Jurkat, Clone E6-1 (cell line): ENCODE measurements around the gene POTEI.
"Not testable (repeated sequence)": the region's sequence is repeated elsewhere in the genome, so short reads cannot be mapped to it uniquely, and the experiment has no call there.

Experiments
- DNase-seq: peaks from one replicate; pipeline ENCODE4 v3.0.0-alpha.2; 2011; ENCODE audit warnings: low read depth, low spot score
- H3K4me3 ChIP-seq: 2 replicates; pipeline ENCODE4 v1.5.1; 2011; ENCODE audit warnings: mild to moderate bottlenecking, low read length, control low read depth, moderate library complexity

POTEI gene

DNA sequence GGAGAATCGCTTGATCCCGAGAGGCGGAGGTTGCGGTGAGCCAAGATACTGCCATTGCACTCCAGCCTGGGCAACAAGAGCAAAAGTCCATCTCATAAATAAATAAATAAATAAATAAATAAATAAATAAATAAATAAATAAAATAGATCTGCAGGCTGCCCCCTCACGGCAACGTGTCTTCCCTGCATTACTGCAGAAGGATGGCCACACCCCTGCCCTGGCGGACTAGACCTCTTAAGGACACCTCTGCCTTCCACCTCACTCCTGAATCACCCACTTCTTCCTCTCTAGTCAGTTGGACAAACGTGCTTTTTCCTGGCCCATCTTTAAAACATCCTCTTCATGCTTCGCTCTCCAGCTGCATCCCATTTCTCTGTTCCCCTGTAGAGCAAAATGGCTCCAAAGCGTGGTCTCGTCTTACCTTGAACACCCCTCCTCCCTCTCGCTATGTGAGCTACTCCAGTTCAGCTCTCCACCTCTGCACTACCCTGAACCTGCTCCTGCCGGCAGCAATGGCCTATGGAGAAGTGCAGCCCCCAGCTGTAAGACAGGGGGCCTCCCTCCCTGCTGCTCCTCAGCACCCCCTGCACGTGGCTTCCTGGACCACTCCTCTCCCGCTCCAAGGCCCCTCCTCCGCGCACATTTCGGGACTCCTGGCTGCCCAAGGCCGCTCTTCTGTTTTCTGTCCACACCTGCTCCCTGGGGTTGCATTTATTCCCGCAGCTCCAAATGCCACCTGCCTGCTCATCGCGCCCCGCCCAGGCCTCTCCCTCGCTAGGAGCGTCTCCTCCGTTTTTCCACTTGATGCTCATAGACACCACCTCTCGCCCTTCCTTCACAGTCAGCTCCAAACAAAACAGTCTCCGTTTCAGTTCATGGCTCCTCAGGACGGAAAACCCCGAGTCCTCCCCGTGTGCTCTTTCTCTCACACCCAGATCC is 1.9 kb upstream of the POTEI start:
- DNase-seq, H3K4me3 ChIP-seq: not testable (repeated sequence)

DNA sequence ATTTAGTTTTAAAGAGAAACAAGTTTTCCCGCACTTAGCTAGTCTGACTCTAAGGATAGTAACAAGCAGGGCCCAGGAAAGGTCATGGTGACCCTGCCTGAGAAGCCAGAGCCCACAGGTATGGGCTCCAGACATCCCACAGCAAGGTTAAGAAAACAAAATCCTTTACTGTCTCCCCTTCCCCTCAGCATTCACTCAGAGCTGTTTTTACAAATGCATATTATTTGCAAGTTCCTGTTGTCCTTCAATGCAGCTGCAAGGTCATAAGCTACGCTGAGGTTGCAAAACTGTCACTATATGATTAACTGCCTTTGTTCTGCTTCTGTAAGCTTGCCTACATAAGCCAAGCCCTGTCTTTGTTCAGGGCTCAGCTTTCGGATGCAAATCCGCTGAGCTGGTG is 18.1 kb downstream of the POTEI start:
- not testable (repeated sequence) for H3K4me3 ChIP-seq, DNase-seq

DNA sequence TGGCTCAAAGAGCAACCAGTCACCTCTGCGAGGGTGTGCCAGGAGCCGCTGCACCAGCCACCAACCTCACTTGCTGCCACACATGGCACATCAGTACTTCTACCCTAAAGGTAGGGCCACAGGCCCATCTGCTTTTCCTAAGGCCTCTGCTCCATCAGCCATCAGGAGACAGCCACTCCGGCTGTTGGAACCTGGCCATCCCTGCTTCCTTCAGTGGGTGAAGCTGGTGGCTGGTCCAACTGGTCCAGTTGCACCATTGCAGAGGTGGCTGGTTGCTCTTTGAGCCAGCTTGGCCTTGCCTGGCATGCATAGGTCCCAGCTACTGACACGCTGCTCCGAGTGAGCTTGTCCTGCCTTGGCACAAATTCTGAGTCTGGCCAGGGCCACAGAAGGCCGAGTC is 53.7 kb downstream of the POTEI start:
- H3K4me3 ChIP-seq, DNase-seq: not testable (repeated sequence)

DNA sequence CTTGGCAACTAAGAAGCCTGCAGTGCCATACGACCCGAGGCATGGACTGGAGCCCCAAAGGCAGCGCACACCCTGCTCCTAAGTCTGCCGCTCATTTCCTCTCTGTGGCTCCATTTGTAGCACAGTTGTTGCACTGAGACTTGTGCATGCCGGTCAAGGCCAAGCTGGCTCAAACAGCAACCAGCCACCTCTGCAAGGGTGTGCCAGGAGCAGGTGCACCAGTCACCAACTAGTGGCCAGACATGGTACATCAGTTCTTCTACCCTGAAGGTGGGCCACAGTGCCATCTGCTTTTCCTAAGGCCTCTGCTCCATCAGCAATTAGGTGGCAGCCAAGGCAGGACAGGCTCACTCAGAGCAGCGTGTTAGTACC is 54.4 kb downstream of the POTEI start:
- DNase-seq = not testable (repeated sequence)

DNA sequence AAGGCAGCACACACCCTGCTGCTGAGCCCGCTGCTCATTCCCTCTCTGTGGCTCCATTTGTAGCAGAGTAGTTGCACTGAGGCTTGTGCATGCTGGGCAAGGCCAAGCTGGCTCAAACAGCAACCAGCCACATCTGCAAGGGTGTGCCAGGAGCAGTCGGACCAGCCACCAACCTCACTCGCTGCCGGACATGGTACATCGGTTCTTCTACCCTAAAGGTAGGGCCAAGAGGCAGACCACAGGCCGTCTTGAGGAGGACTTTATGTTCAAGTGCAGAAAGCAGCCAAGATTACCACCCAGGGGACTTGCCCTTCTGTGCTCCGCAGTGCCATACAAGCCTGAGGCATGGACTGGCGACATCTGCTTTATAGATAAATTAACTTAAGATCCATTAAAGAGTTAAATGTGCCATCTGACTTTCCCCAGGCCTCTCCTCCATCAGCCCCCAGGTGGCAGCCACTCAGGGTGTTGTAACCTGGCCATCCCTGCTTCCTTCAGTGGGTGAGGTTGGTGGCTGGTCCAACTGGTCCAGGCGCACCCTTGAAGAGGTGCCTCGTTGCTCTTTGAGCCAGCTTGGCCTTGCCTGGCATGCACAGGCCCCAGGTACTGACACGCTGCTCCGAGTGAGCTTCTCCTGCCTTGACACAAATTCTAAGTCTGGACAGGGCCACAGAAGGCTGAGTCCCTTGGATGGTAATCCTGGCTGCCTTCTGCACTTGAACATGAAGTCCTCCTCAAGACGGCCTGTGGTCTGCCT is 55.0 kb downstream of the POTEI start:
- not testable (repeated sequence) for DNase-seq, H3K4me3 ChIP-seq

More for the DNA sequence above, 54.4 kb downstream of the POTEI start:
- H3K4me3 ChIP-seq = not testable (repeated sequence)

DNA sequence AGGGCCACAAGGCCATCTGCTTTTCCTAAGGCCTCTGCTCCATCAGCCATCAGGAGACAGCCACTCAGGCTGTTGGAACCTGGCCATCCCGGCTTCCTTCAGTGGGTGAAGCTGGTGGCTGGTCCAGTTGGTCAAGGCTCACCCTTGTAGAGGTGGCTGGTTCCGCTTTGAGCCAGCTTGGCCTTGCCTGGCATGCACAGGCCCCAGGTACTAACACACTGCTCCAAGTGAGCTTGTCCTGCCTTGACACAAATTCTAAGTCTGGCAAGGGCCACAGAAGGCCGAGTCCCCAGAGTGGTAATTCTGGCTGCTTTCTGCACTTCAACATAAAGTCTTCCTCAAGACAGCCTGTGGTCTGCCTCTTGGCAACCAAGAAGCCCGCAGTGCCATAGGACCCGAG is 56.2 kb downstream of the POTEI start:
- not testable (repeated sequence) for DNase-seq, H3K4me3 ChIP-seq

DNA sequence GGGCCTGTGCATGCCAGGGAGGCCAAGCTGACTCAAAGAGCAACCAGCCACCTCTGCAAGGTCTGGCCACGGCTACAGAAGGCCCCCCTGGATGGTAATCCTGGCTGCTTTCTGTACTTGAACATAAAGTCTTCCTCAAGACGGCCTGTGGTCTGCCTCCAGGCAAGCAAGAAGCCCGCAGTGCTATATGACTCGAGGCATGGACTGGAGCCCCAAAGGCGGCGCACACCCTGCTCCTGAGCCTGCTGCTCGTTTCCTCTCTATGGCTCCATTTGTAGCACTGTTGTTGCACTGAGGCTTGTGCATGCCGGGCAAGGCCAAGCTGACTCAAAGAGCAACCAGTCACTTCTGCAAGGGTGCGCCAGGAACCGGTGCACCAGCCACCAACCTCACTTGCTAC is 57.3 kb downstream of the POTEI start:
- not testable (repeated sequence) for H3K4me3 ChIP-seq, DNase-seq

DNA sequence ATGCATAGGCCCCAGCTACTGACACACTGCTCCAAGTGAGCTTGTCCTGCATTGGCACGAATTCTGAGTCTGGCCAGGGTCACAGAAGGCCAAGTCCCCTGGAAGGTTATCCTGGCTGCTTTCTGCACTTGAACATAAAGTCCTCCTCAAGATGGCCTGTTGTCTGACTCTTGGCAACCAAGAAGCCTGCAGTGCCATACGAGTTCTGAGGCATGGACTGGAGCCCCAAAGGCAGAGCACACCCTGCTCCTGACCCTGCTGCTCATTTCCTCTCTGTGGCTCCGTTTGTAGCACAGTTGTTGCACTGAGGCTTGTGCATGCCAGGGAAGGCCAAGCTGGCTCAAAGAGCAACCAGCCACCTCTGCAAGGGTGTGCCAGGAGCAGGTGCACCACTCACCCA is 57.9 kb downstream of the POTEI start:
- not testable (repeated sequence) for H3K4me3 ChIP-seq, DNase-seq

DNA sequence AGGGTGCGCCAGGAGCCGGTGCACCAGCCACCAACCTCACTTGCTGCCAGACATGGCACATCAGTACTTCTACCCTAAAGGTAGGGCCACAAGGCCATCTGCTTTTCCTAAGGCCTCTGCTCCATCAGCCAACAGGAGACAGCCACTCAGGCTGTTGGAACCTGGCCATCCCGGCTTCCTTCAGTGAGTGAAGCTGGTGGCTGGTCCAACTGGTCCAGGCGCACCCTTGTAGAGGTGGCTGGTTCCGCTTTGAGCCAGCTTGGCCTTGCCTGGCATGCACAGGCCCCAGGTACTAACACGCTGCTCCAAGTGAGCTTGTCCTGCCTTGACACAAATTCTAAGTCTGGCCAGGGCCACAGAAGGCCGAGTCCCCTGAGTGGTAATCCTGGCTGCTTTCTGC is 58.8 kb downstream of the POTEI start:
- DNase-seq, H3K4me3 ChIP-seq: not testable (repeated sequence)

DNA sequence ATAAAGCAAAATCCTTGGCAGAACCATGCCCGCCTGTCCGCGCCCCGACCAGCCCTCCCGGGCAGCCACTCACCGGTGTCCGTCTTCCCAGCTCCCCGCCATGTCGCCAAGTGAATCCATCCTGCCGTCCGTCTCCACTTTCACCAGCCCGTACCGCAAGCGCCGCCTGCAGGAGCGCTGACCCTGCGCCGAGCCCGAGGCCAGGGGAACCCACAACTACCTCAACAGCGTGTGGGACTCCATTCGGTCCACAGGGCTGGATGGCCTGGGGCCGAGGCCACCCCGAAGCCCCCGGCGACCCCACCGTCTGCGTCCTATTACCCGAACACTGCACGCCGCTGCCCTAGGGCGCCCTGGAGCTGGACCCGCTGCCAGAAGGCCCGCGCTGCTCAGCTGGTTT is 81.5 kb downstream of the POTEI start:
- not testable (repeated sequence) for DNase-seq, H3K4me3 ChIP-seq

DNA sequence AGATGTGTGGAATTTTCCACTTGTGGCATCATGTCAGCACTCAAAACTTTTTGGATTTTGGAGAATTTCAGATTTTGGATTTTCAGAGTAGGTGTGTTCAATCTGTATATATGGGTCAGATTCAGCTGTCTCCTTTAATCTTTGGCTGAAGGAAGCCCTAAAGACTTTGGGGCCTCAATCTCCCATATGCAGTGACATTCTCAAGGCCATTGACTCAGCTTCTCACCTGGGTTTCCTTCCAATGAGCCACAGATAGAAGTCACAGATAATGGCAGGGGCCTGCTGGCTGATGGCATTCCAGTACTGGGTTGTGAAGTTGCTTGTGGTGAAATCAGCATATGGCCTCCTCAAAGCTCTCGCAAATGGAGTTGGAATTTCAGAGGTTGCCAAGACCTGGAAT is 90.3 kb downstream of the POTEI start:
- not testable (repeated sequence) for DNase-seq, H3K4me3 ChIP-seq

DNA sequence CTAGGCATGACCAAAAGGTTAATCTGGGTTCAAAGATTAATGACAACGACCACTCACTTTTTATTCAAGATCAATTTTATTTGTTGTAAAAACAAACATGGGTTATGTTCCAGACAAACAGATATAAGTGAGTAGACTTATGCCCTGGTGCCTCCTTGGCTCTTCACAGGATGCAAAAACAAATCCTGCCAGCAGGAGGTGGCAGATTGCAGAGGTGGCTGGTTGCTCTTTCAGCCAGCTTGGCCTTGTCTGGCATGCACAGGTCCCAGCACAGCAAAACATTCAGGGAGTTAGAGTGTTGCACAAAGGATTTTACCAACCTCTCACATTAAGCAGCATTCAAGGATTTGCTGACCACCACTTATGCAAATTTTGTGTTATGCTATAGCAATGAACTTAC is 92.4 kb downstream of the POTEI start:
- not testable (repeated sequence) for H3K4me3 ChIP-seq, DNase-seq
